GM18867 (cell line): ENCODE data around the gene MYCBP2.
"Not testable (repeated sequence)": the region's sequence is repeated elsewhere in the genome, so short reads cannot be mapped to it uniquely, and the experiment has no call there.

ENCODE experiments used
- ATAC-seq: cut with Tn5 transposase; IDR thresholded peaks from one replicate; pipeline ENCODE4 v1.9.1; 2021; ENCODE audit warnings: mild to moderate bottlenecking, moderate library complexity; ENCODE audit not compliant: unreplicated experiment

The MYCBP2 gene

DNA sequence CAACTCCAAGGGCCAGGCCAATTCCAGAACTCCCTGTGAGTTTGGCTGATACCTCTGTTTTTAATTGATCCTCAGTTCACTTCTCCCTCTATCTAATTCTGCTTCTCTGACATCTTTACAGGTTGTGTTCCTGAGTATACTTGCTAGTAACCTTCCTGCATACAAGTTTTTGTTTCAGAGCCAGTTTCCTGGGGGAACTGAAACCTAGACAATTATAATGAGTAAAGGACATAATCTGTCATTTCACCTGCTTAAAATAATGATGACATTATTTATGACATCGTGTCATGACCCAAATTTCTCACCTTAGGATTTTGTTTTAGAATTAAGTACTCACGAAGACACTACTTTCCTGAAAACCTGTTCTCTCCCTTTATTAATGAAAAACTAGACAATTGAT lies 12.5 kb upstream of the MYCBP2 start:
- ATAC-seq: peak; percentile 66

DNA sequence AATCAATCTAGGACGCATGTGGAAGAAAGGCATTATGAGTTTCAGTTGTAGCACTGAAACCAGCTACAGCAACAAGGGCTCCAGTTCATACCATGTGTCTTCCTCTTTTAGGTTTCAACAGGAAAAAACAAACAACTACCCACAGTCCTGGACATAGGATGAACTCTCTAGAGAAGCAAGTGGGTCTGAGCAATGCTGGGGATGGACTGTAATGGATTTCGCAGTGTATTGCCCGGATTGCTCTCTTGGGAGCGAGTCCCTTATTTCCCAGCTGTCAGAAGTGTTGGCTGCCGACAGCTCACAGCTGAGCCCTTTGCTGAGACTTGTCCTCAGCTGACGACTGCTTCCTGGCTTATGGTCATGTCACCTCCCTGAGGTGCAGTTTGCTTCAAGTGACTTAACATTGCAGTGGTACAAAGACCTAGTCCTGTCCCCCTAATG lies 12.1 kb upstream of the MYCBP2 start:
- ATAC-seq: peak; percentile 55

DNA sequence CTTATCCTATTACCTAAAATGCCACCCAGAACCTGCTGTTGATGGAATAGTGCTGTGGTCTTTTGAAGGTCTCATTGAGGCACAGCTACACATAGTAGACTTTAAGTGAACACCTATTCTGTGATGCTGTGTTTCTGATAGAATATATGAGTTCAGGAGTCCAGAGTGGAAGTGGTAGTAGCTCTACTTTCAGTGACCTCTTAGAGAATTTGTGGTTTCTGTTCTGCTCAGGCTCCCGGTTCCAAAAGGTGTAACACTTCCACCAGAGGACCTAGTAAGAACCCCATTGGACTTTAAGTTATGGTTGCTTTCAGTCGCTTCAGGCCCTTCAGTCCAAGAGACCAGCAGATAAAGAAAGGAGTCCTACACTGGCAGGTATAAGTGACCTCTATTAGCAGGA lies 11.4 kb upstream of the MYCBP2 start:
- ATAC-seq: peak; percentile 49

DNA sequence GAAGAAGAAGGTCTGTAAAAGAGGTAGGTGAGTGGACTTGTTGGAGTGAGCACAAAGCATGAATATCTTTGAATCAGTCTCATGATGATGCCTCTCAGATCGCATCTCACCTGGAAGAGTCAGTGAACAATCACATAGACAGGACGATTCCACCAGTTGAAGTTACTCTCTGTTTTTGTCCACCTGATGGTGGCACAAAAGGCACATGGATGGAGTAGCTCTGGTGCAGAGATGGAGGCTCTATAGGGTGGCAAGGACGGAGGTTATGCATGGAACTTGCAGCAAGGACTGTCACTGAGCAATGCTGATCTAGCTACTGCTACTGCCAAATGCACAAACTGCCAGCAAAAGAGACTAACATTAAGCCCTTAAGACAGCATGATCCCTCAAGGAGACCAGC lies 10.3 kb upstream of the MYCBP2 start:
- ATAC-seq: no peak

DNA sequence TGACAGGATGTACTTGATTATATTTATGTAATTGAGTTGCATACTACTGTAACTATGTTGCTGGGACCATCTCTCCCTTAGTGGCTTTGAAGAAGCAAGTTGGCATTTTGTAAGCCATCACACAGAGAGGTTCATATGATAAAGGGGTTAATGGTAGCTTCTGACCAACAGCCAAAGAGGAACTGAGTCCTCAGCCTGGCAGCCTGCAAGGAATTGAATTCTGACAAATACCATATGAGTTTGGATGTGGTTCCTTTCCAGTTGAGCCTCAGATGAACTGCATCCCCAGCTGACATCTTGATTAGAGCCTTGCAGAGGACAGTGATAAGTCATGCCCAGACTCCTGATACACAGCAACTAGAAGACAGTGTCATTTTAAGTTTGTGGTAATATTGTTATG lies 8.6 kb upstream of the MYCBP2 start:
- ATAC-seq: no peak

DNA sequence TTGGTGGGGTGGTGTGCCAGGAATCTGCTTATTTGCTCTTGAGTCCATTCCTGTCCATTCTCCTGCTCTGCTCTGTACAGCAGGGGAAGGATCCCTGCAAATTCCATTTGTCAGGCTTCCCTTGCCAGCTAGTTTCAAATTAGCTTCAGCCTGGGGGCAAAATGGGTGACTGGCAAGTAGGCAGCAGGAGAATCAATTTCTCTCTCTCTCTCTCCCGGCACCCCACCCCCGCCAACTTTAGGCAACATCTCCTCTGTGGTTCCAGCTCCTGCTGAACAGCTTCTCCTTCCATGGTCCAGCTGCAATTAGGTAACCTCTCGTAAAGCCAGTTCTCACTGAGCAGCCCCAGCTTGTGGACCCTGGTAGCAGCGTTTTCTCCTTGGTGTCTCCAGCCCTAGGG lies 6.7 kb upstream of the MYCBP2 start:
- no peak for ATAC-seq

DNA sequence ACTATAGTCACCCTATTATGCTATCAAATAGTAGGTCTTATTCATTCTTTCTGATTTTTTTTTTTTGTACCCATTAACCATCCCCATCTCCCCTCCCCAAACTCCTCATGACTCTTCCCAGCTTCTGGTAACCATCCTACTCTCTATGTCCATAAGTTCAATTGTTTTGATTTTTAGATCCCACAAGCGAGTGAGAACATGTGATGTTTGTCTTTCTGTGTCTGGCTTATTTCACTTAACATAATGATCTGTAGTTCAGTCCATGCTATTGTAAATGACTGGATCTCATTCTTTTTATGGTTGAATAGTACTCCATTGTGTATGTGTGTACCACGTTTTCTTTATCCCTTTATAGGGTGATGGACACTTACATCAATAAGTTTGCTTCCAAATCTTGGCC lies 4.5 kb upstream of the MYCBP2 start:
- ATAC-seq: no peak

DNA sequence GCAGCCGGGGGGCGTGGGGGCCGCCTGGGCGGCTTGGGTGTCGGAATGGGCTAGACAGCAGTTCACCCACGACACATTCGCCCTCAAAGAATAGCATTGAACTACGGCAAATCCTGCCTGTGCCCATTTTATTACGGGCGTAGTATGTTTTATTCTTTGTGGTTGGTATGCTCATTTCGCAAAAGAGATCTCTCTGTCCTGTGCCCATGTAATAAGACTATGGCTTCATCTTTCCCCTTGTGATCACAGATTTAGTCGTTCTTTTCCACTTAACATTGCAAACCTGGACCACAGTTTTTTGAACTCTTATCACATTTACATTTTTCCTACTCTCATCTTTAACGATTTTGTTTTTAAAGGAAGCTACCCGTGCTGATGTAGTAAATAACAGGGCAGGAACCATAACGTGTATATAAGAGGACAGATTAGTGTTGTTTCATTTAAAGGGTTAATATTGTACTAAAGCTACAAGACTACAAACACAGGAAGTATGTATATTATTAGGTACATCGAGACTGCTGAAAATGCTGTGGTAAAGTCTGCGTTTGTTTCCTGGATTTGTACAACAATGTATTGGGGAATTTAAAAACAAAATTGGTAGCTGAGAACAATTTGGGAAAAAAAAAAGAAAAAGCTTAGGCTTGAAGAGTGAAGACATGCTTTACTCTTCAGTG lies 3.2 kb upstream of the MYCBP2 start:
- ATAC-seq: no peak

DNA sequence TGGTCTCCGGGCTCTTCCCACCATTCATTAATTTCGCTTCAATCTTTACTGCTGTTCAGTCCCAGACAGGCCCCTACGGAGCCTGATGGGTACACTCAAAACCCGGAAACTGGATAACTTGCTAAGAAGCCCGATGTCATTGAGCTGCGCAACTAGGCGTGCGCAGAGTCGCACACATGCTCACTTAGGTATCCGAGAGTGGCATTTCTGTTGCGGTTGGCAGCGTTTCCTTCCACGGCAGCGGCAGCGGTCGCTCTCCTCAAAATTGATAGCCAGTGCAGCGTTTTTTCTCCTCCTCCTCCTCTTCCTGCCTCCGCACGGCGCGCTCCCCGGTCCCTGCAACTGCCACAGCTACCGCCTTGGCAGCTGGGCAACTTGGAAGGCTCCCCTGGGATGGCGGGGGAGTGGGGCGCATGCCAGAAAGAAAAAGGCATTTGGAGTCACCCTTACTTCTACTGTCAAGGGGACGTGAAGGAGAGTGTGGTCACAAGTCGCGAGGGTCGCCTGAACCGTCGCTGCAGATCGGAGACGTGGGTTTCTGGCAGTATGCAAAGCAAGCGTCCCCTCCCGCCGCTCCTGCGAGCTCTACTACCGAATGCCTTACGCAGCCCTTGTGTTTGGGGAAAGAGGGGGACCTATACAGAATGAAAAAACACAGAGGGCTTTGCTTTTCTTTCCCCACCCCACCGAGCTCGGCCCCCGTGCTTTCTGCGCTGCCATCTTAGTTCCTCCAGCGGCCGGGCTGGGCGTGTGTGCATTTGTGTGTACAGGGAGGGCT lies 2.4 kb upstream of the MYCBP2 start:
- peak; percentile 60 for ATAC-seq

DNA sequence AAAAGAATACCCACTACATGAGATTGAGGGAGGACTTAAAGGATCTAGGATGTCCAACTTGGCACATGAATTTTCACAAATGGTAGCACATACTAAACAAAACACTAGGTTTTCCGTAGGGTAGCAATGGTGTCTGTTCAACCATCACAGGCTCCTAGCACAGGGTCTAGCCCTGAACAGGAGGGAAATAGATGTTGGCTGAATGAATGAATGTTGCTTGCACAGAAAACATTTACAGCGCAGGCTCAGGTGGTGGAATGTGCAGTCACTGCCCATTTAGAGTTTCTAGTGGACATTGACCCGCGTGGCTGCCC lies 1.9 kb upstream of the MYCBP2 start:
- ATAC-seq: peak; percentile 5

DNA sequence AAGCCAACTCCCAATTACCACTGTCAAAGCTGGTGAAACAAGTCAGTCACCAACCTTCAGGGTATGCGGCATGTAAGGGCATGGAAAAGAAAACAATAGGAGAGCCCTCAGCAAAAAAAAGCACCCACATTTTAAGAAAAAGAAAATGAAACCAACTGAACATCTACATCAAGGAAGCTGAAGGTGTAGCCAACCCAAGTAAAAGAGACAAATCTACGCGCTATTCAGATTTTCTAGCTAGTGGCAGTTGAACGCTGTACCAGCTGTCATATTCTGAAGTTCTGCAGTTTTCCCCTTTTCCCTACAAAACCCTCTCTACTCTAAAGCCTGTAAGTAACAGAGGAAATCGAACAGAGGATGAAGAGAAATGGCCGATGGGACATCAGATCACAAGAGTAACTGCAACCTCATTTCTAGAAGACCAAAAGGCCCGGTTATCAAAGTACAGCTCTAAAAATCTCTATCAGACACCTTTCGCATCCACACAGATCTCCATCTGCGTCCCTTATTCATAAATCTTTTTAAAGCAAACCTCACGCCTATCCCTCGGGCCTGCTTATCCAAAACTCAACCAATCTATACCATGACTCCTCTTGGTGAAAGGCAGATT lies 1.4 kb downstream of the MYCBP2 start:
- no peak for ATAC-seq

DNA sequence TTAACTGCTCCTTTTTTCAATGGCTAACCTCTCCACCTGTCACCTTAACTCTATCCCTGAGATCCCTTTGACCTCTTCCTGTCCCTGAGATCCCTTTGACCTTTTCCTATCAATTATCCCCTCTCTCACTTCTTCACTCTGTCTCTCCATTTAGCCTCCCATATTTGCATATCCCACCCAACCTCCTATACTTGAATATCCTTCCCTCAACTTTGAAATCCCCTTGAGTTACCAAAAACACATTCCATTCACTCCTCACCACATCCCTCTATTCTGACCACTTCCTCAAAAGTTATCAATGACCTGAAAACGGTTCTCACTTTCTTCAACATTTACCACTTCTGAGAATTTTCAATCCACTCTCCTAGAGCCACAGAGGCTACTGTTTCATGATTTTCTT lies 3.0 kb downstream of the MYCBP2 start:
- ATAC-seq: no peak

DNA sequence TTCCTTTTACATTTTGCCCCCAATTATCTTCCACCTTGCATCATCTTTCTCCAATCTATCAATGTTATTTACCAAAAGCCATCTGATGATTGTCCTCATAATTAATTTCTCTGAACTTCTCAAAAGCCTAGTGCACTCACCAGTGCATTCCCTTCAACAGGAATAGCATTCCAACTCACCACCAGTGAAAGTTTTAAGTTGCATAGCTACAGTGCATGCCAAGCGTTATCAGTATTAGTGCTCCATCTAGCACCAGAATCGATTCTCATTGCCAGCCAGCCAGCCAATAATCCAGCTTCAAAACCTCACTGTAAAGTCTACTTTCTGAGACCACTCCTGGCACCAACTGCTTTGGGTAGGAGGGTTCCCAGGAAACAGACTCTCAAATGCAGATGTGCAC lies 7.4 kb downstream of the MYCBP2 start:
- ATAC-seq: no peak

DNA sequence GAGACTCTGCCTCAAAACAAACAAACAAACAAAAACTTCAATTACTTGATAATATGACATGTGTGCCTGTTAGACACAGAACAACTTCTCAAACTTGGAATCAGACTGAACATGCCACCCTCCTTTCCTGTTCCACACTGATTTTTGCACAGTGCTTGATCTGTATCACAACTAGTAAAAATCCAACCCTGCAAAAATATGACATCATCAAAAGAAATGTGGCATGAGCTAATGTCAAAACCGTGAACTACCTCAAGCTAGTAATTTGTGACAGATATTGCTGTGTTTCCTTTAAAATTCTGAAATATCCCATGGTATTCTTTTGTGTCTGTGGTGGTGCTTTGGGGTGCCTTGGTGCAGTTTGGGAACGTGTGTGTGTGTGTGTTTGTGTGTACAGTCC lies 8.2 kb downstream of the MYCBP2 start:
- no peak for ATAC-seq

DNA sequence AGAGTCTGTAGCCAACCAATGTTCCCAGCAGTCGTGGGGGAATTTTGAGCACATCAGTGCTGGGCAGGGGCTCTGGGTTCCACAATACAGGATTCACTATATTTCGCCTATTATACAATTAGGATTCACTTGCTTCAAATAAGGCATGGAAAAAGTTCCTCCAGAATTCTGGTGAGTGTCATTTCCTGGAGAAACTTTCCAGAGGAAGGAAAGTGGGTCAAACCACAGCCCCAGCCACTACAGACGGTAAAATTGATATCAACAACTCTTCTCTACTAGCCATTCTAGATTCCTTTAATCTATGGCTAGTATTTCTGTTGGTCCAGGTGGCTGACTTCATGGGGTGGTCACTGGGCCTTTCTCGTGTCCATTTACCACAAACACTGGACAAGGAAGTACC lies 10.5 kb downstream of the MYCBP2 start:
- ATAC-seq: no peak

DNA sequence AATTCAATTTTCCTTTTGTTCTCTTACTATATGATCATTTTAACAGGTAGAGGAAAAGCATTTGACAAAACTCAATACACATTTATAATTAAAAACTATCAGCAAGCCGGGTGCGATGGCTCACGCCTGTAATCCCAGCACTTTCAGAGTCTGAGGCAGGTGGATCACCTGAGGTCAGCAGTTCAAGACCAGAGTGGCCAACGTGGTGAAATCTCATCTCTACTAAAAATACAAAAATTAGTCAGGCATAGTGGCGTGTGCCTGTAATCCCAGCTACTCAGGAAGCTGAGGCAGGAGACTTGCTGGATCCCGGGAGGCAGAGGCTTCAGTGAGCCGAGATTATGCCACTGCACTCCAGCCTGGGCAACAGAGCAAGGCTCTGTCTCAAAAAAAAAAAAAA lies 11.4 kb downstream of the MYCBP2 start:
- not testable (repeated sequence) for ATAC-seq

DNA sequence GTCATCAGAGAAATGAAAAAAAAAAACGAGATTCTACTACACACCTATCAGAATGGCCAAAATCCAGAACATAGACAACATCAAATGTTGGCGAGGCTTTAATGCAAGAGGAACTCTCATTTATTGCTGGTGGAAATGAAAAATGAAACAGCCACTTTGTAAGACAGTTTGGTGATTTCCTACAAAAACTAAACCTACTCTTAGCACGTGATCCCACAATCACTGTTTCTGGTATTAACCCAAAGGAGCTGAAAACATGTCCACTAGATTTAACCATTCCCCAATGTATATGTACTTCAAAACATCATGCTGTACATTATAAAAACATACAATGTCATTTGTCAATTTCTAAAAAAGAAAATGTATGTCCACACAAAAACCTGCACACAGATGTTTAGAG lies 13.0 kb downstream of the MYCBP2 start:
- no peak for ATAC-seq

DNA sequence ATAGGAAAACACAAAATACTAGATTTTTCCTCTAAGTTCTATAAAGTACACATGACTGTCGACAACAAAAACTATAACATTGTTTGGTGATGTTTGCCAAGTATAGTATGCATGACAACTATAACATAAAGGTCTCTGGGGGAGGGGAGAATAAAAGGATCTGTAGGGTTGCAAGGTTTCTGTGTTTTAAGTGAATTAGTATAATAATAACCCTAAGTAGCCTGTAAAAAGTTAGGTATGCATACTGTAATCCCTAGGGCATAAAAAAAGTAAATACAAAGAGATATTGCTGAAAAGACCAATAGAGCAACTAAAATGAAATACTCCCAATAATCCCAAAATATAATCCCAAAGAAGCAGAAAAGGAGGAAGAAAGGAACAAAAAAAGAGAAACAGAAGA lies 14.6 kb downstream of the MYCBP2 start:
- ATAC-seq: no peak

DNA sequence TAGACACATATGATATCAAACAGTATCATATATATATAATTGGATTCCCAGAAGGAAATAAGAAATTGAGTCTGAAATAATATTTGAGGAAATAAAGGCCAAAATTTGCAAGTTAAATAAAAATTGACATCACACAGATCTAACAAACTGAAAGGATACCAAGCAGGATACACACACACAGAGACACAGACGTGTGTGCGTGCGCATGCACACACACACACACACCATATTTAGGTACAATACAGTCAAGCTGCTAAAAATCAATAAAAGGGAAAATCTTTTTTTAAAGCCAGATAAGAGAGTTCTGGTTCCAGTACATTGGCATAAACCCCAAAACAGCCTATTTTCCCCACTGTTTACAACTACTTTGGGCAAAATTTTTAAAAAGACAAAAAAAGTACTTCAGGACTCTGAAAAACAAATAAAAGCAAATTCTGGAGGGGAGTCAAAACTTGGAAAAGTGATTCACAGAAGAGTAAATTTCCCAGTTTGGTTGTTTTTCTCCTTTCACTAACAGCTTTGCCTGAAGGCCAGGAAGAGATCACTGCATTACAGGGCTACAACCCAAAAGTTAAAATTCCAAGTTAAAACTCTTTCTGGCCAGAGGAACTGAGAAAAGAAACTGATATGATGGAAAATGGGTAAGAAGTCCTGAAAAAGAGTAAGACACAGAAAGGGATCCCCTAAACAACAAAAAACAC lies 16.2 kb downstream of the MYCBP2 start:
- ATAC-seq: no peak

DNA sequence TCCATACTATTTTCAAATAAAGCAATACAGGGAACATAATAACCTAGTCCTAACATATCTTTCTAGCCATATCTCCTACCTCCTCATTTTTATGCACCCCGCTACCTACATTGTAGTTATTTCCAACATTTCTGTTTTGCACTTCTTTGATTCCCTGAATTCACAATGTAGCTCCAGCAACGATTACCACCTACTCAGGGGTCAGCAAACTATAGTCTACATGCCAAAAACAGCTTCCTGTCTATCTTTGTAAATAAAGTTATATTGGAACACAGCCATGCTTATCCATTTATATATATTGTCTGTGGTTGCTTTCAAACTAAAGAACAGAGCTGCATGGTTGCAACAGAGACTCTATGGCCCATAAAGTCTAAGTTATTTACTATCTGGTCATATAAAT lies 16.7 kb downstream of the MYCBP2 start:
- ATAC-seq: no peak

DNA sequence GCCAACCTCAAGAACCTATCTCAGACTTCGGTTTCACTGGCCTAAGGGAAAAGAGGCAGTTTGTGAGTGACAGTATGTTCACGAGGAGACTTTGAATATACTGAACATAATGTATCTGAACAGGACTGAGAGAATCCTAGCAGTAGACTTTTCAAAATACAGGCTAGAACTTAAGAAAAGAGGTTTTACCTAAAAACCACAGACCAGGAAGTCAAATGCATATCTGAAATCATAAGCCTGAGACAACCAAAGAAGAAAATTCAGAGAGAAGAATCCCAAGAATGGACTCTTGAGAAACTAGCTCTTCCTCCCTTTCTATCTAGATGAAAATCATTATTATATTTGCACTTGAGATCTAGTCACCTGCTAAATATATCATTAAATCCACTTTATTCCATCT lies 17.6 kb downstream of the MYCBP2 start:
- ATAC-seq: no peak

DNA sequence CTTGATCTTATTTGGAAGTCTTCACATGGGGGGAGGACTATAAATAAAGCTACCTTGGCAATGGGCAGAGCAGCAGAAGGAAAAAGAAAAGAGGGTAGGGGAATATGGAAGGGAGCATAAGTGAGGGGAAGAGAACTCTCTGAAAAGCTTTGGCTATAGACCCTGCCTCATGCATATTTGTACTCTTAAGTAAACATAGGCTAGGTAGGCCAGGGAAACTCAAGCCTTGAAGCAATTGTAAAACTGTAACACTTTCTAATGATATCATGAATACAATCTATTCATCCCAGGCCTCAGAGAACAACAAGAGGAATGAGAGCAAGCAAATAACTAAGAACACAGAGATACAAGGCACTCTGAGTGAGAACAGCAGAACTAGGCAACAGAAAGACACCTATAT lies 20.4 kb downstream of the MYCBP2 start:
- no peak for ATAC-seq
